C1 segment of cervical spinal cord (tissue), 14 donors: ENCODE measurements around the gene TECPR1.

ENCODE experiments used
- DNase-seq, 14 donors: peaks; one replicate each; lab custom pipeline; 2025; lab: John Stamatoyannopoulos, UW

The TECPR1 gene

DNA sequence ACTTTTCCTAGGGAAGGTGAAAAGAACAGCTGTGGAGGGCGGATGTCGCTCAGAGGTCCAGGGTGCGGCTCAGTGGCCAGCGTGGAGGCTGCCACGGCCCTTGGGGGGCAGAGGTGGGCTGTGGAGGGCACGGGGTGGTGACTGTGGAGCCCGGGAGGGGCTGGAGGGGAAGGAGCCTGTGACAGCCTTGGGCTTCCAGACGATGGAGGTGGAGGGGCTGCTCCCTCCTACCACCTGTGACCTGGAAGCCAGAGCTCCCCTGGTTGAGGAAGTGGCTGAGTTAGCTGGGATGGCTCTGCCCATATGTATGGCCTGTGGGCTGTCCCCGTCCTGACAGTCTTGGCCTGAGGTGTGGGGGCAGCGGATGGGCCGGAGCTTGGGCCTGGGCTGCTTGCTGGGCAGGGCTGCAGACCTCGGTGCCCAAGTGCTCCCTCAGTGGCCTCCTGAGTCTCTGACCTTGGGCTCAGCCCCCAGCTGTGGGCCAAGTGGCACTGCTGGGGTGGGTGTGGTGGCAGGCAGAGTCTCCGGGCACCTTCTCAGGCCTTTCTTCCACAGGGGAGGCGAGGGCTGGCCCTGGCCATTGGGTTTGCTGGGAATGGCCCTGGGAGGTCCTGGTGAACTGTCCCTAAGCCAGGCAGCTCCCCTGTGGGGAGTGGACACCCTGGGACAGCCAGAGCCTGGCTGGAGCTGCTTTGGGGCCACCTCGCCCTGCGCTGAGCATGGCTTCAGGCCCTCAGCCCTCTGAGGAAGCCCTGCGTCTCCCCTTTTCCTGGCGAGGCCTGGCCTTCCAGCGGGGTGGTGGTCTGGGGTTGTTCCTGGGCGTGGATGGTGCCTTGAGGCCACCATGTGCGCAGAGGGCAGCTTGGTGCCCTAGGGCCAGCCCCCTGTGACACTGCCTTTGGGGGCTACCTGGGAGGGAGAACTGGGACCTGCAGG, 33.4 kb upstream of the TECPR1 start:
- DNase-seq: no peak

DNA sequence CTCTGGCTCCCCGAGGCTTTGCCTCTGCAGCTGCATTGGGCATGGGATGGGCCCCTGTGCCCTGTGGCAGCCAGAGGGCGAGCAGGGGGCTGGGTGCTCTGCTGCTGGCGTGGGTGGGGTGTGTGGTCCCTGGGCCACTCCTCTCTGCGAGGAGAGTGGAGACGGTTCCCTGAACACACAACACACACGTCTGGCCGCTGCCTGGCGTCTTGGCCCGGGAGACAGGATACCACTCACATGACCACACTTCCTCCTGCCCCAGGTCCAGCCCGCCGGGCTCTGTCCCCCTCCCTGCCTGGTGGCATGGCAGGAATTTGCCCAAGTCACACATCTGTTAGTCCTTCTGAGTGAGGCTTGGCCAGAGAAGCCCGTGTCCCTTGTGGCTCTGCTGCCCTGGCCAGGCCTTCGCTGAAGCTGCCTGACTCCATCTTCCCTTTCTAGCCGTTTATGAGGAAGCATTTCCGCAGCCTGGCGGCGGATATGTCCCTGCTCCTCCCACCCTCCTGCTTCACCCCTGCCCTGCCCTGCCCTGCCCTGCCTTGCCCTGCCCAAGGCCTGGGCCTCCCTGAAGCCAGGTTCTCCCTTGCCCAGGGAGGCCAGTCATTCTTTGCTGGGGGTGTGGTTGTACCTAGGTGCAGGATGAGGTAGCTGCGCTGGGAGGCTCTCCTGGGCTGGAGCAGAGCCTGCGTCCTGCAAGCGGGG, 32.5 kb upstream of the TECPR1 start:
- peak in 9 of 14 donors; percentile 9 to 59 (median 40) for DNase-seq

DNA sequence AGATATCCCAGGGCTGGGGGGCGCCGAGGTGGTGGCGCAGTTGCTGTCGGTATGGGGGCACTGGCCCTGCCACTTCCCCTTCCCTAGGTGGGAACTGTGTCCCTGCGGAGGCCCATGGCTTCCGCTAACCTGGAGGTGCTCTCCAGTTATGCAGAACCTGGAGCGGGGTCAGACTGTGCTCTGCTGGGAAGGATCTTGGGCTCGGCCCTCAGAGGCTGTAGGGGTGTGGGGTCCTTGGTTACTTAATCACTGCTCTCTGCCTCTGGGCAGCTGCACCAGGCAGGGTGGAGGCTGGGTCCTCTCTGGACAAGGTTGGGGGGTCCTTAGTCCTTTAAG, 31.8 kb upstream of the TECPR1 start:
- DNase-seq: peak in 1 of 14 donors; percentile 1

DNA sequence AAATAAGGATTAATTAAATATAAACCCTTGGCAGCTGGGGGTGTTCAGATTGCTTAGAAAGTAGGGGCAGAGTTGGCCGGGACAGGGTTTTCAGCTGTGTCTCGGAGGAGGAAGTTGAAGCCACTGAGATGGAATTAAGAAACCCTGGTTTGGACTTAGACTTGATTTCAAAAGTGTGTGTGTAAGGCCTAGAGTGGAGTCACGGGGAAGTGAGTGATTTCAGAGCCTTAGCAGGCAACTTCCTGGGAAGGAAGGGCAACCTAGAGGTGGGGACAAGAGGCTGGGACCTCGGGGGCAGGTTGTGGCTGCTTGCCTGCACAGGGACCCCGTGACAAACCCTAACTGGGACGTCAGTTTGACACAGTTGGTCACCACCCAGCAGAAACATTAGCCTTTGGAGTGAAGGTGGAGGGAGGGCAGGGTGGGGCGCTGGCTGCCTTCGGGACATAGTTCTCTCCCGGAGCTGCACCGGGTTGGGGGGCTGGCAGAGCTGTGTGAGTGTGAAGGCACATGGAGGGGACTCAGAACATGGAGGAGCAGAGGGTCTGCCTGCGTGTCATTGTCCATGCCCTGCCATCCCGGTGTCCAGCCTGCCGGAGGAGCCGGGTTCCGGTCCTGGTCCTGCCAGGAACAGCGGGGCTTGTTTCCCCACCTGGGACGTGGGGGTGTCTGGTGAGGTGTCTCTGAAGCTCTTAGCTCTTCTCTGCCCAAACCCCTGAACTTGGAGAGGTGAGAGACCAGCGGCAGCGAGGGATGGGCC, 31.3 kb upstream of the TECPR1 start:
- DNase-seq: peak in 6 of 14 donors; percentile 14 to 42 (median 28)

DNA sequence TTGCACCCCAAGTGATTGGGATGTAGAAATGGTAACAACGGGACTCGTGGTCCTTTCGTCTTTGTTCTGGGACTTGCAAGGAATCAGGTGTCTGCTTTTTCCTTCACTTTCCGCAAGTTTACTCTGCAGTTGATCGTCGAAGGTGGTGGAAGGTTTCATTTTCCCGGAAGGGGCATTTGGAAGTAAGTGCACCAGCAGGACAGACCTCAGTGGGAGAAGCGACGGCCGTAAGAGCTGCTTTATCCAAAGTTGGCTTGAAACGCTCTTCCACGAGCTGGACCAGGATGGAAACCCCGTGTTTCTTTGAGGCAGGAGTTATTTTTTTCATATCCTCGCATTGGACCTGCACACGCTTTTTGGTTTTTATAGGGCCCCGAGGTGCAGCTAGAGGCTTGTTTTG, 30.7 kb upstream of the TECPR1 start:
- peak in 1 of 14 donors; percentile 43 for DNase-seq

DNA sequence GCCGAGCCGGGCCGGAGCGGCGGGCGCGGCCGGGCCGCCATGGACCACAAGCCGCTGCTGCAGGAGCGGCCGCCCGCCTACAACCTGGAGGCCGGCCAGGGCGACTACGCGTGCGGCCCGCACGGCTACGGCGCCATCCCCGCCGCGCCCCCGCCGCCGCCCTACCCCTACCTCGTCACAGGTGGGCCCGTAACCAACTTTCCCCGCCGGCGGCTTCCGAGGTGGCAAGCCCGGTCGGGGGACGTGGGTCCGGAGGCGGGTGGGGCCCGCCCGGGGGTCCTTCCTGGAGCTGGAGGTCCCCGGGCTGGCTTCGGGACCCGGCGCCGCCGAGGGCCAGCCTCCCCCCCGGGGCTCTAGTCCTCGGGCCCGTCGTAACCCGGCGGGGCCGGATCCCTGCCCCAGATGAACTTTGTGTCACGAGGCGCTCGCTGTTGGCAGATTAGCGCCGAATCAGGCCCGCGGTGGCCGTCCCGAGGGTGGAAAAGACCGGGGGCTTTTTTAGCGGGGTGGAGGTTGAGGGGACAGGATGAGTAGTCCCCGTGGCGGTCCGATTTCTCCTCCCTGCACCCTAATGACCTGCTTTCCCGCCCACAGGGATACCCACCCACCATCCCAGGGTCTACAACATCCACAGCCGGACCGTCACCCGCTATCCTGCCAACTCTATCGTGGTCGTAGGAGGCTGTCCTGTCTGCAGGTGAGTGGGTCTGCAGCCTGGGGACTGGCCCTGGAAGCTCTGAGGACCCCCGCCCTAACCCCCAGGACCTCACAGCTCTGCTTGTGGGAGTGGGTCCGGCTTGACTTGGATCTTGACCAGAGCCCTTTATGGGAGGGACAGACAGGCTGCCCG, 29.9 kb upstream of the TECPR1 start:
- peak in 10 of 14 donors; percentile 36 to 71 (median 52) for DNase-seq

DNA sequence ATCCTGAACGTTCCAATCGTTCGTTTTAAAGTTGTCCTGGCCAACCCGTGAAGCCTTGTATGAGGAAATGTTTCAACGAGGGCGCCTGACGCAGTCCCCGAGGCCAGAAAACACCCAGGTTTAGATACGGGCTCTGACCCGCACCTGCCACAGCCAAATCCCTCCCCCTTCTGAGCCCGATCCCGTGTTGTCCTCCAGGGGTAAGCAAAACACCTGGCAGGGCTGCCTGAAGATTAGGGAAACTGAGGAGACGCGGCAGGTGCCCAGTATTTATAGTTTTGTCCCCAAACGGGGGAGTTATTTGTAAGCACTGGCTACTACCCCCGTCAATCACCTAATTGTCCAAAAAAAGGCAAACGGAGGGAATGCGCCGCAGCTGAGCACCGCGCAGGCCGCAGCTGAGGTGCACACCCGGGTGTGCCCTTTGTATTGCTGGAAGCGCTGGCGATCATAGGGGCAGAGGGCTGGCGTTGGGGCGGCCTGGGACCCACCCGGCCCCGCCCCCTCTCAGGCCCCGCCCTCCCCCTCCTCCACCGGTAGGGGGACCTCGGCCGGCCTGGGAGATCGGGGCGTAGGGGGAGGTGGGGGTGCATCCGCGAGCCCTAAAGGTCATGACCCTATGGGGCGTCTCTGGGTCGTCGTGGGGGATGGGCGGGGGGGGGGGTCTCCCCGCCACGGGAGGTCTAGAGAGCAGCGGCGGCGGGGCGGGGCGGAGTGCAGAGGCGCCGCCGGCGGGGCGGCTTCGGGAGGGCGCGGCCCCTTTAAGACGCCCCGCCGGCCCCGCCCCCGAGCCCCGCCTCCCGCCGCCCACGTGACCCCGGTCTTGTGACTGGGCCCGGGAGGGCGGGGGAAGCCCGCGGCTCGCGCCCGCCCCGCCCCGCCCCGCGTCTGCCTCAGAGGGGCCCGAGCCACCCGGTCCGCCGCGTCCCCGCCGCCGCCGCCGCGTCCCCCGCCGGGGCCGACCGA, 29.0 kb upstream of the TECPR1 start, which contains the start of gene BRI3:
BRI3 (plus strand) TSS at position 896 of the 966 bp plus-strand sequence. CDS start 110 bp downstream, outside the sequence.
- DNase-seq: peak; percentile 41 to 98 (median 88)

DNA sequence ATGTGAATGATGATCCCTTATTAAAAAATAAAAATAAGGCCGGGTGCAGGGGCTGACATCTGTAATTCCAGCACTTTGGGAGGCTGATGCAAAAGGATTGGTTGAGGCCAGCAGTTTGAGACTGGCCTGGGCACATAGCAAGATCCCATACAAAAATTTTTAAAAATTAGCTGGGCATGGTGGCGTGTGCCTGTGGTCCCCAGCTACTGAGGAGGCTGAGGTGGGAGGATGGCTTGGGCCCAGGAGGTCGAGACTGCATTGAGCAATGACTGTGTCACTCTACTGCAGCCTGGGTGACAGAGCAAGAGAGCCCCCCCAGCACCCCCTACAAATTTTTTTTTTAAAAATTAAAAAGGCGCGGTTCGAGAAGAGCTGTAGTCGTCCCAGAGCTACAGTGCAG, 28.3 kb upstream of the TECPR1 start:
- DNase-seq: no peak

DNA sequence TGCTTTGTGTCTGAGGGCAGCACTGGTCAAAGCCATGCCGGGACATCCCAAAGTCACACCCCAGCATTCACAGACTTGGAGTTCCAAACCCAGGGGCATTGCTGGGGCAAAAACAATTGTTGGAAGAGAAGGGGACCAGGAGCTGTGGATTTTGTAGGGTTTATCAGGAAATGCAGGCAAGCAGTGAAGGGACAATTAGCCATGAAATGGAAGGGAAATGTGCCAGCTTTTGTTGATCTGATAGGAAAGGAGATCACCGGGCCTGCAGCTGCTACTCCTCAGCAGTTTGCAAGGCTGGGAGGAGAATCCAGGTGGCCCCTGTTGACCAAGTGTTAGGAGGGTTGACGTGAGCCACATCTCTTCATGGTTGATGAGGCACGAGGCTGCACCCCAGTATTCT, 26.9 kb upstream of the TECPR1 start:
- no peak for DNase-seq

DNA sequence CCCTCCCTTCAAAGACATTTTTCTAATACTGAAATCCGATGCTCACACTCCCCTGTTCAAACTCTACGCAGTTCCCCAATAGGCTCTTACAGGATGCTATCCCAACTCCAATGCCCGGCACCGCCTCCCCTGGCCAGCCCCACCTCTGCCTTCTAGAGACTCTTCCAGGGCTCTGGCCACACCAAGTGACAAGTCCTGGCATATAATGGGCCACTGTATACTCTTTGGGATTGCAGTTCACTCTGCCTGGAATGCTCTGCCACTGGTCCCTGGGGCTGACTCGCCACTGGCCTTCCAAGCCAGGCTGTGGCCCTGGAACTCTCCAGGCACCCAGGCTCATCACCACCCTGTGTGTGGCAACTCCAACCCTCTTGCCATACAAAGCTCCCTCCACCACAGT, 26.4 kb upstream of the TECPR1 start:
- DNase-seq: peak in 1 of 14 donors; percentile 2

DNA sequence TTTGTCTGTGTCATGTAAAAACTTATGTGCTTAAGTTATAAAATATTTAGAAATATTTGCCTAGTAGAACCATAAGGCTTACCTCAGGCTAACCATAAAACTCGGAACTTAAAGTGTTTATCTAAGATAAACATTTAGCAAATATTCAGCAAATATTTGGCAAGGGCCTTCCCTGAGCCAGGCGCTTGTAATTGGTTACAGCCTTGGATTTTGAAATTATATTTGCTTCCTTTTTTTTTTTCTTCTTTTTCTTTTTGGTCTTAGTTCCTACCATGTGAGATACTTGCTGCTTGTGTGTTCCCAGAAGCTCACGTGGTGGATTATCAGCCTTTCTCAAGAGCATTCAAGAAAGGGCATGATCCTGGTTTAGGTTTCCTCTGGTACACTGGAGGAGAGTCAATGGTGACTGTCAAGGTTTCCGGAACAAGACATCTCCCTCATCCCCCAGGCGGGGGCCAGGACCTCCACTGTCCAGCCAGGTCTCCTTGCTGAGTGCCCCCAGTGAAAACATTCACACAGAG, 24.3 kb upstream of the TECPR1 start:
- no peak for DNase-seq

DNA sequence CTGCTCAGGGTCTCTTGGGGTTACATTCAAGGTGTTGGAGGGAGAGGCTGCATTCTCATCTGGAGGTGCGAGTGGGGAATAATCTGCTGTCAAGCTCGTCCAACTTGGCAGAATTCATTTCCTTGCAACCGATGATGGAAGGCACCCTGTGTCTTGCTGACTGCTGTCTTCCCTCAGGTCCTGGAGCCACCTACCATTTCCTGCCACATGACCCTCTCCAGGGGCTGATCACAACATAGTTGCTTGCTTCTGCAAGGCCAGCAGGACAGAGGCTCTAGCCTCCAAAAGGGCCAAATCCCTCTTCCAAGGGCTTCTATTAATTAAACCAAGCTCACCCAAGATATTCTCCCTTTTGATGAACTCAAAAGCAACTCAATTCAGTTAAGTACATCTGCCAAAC, 15.3 kb upstream of the TECPR1 start:
- no peak for DNase-seq

DNA sequence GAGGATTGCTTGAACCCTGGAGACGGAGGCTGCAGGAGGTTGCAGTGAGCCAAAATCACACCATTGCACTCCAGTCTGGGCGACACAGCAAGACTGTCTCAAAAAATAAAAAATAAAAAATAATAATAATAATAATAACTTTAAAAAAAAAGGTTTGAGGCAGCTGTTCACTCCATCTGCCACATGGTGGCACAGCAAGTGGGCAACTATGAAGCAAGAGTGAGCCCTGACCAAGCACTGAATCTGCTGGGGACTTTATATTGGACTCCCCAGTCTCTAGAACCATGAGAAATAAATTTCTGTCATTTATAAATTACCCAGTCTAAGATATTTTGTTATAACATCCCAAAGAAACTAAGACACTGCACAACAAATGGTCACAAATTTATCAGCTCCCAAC, 14.8 kb upstream of the TECPR1 start:
- no peak for DNase-seq

DNA sequence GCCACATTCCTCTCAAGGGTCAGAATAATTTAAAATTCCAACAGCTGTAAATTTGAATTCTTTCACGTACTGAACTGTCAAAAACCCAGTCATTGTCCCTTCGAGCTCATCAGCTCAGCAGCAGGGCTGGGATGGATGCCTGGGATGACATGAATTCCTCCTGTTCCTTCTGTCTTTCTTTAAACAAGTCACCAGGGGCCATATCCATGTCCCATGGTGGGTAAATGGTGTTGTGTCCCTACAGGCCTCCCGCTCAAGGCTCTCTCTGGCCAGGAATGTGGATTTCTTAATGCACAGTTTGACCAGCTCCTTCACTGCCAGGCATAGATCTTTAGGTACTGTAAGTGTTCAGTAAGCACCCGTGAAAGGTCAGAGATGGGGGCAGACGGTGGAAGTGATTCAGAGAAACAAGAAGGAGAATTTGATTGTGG, 13.8 kb upstream of the TECPR1 start:
- DNase-seq: no peak

DNA sequence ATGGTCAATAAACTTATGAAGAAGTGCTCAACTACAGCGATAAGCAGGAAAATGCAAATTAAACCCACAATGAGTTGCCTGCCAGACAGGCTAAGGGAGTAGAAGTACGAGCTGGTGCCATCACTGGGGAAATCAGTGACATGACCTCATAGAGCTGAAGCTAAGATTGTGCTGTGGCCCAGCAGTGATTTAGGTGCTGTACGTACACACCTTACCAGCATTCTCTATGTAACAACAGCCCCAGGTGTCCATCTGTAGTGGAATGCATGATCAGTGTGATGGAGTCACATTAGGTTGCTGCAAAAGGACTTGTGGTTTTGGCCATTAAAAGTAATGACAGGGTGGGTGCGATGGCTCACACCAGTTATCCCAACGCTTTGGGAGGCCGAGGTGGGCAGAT, 5.7 kb upstream of the TECPR1 start:
- no peak for DNase-seq

DNA sequence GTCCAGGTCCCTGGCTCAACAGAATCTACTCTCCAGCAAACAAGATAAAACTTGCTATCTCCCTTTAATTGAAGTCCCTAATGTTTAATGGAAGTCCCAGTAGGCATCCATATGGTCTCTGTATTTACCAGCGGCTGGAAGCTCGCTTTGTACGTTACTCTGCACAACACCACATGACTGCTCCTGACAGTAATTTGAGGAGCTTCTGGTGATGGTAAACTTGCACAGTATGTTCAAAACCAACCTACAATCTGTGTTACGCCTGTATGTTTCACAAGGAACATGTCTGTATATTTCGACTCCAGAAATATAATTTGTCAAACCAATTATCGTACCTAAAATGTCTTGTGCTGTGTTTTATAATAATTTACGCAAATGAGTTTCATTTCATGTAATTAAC, 4.4 kb upstream of the TECPR1 start:
- DNase-seq: no peak

DNA sequence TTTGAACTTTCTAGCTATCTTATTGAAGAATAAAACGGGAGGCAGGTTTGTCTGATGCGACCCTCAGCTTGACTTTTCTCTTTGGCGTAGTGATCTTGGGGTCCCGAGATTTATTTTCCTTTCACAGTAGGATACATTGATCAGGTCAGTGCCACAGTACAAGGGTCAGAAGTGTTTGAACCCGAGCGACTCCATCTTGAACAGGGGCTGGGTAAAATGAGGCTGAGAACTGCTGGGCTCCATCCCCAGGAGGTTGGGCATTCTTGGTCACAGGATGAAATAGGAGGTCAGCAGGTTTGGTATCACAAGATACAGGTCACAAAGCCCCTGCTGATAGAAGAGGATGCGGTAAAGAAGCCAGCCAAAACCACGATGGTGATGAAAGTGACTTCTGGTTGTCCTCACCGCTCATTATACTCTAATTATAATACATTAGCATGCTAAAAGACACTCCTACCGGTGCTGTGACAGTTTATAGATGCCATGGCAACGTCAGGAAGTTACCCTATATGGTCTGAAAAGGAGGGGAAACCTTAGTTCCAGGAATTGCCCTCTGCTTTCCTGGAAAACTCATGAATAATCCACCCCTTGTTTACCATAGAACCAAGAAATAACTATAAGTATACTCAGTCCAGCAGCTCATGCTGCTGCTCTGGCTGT, 3.0 kb upstream of the TECPR1 start:
- no peak for DNase-seq

DNA sequence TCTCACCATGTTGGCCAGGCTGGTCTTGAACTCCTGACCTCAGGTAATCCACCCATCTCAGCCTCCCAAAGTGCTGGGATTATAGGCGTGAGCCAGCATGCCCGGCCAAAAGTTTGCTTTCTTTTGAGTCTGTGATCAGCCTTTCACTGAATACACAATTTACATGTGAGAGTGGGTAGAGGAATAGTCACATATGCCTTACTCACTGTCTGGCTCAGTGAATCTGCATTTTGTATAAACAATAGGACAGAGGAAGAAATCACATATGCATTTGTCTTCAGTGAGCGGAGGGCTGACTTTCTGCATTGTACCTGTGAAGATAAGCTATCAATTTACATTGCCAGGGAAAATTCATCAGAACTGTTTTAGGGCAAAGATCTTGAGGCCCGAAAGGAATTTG, 2.5 kb upstream of the TECPR1 start:
- no peak for DNase-seq

DNA sequence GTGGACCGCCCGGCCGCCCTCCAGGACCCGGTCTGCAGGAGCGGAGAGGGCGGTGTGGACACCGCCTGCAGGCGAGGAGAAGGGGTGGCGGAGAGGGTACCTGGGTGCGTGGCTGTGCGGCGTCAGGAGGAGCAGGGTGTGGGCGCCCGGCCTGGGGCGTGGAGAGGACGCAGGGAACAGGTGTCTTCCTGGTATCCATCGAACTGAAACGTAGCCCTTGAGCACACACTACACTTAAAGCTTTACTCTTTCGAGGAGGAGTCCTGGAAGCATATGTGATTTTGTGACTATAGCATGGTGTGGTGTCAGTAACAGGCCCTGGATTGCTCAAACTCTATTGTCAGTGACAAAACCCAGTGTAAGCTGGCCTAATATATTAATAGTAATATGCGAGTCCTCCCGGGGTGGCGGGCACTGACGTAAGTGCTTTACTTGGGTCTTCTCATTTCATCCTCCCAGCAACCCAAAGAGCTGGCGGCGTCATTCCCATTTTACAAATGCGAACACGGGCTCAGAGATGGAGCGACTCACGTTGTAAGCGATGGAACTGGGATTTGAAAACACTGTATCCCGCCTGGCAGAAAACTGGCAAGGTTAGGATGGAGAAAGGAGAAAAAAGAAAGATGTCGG, 508 bp upstream of the TECPR1 start:
- DNase-seq: peak in 1 of 14 donors; percentile 53
